Activated naive CD4-positive, alpha-beta T cell treated with Interleukin-2 at 50 U/mL for 16 hours (primary cell): ENCODE data around the gene LRRC28.
A peak's percentile ranks its signal among the peaks of the same experiment; 100 is the strongest.

ENCODE experiments used
- DNase-seq: peaks from one replicate; pipeline ENCODE4 v3.0.0-alpha.2; 2020

Gene LRRC28

GRCh38 chr15:99307735-99308134 is 56.5 kb downstream of the LRRC28 start:
- DNase-seq, result no peak

GRCh38 chr15:99310745-99311144 is 59.5 kb downstream of the LRRC28 start:
- no peak for DNase-seq

DNA sequence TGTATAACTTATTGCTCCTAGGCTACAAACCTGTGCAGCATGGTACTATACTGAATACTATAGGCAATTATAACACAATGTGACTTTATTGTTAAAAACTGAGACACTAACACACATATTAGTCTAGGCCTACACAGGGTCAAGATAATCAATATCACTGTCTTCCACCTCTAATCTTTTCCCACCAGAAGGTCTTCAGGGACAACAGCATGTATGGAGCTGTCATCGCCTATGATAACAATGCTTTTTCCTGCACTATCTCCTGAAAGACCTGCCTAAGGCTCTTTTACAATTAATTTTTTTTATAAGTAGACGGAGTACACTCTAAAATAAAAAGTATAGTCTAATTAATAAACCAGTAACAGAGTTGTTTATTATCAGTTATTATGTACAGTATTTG is 60.9 kb downstream of the LRRC28 start:
- DNase-seq, result no peak

GRCh38 chr15:99312794-99313193 is 61.5 kb downstream of the LRRC28 start:
- no peak for DNase-seq

- DNase-seq, result no peak
These were observed 64.4 kb downstream of the LRRC28 start for GRCh38 chr15:99315636-99316035.

DNA sequence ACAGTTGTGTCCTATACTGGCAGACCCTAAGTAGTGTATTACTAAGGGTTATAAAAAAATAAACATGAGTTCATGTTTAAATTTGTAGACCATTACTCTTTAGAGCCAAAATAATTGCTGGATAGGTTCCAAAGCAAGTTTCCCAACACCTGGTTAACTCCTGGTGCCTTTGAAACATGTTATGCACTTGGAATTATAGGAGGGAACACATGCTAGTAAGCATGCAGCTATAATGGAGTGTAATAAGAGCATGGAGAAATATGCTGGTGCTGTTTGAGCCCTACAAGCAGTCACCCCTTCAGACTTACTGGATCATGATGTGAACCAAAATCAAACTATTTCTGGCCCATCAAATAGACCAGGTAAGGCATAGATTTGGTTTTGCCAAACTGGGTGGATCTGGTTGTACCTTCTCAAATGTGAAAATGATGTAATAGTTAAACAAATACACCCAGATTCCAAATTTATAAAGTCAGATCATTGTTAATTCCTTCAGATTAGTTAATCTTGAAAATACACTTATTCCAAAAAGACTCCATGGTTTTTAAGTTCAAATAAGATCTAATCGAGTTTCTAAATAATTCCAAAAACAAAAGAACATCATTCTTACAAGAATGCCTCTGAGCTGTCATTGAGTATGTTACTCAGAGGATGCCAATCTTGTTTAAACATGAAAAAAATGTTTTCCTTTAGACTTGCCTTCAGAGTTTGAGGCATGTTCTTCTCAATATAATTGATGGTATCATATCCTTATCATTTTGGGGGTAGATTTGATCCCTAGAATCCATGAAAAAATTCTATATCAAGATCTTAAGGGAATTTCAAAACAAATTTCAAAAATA is 69.3 kb downstream of the LRRC28 start:
- no peak for DNase-seq

- no peak for DNase-seq
These were observed 70.2 kb downstream of the LRRC28 start for GRCh38 chr15:99321468-99321867.

- no peak for DNase-seq
These were observed 71.5 kb downstream of the LRRC28 start for GRCh38 chr15:99322643-99323405.

DNA sequence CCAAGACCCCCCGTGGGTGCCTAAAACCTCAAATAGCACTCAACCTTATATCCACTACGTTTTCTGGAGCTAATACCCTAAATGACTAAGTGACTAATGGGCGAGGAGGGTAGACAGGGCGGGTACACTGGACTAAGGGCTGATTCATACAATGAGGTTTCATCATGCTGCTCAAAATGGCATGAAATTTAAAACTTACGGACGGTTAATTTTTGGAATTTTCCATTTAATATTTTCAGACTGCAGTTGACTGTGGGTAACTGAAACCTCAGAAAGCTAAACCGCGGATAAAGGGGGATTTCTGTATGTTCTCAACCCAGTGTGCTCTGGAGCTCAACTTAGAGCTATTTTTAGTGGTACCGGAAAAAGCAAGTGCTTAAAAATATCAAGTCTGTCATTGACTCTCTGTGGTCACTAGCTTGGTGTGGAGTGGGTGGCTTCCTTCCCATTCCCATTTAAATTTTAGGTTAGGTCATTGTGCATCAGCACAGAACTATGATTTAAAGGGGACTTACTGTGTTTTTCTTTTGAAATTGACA is 72.9 kb downstream of the LRRC28 start:
- peak; percentile 4 for DNase-seq

- DNase-seq, result no peak
These were observed 73.4 kb downstream of the LRRC28 start for GRCh38 chr15:99324700-99325099.

- DNase-seq, result no peak
These were observed 75.0 kb downstream of the LRRC28 start for GRCh38 chr15:99326235-99326634.

DNA sequence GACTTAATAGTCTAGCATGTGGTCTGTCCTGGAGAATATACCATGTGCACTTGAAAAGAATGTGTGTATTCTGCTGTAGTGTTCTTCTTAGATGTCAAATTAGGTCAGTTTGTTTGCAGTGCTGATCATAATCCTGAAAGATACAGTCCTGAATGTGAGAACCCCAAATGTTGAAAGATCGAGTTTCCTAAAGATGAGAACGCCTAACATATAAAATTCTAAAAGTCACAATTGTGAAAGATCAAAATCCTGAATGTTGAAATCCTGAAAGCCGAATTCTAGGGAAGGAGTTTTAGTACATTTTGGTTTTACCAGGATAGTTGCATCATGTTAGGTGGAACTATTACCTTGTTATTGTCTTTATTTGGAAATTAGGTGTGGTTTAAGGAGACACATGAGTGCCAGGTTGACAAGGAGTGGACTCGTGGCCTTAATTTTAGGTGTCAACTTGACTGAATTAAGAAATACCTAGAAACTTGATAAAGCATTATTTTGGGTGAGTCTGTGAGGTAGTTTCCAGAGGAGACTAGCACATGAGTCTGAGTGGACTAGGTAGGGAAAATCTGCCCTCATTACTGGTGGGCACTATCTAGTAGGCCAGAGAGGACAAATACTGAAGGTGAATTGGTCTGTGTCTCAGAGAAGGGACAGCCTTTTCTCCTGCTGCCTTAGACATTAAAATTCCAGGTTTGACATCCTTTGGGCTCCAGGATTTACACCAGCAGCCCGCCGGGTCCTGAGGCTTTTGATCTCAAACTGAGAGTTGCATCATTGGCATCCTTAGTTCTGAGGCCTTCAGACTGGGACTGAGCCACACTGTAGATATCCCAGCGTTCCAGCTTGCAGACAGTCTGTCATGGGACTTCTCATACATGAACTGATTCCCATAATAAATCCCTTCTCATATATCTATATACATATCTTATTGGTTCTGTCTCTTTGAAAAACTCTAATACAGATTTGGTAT is 77.1 kb downstream of the LRRC28 start:
- DNase-seq, result no peak

- no peak for DNase-seq
These were observed 80.1 kb downstream of the LRRC28 start for GRCh38 chr15:99331381-99331780.

DNA sequence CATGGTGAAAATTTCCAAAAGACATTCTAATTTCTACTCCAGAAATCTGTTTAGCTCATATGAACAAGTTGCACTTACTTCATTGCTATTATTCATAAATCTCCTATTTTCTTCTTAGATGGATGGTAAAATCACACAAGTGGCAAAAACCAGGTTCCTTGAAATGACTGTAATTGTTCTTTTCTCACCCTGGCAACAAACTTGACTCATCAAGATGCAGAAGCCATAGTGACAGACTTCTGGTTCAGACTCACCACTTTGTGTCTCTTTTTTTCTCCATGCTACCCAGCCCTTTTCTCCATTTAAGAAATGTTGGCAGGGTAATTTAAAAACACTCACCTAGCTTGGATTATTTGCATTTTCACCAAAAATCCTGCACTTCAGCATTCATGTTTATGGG is 82.1 kb downstream of the LRRC28 start:
- DNase-seq, result no peak

DNA sequence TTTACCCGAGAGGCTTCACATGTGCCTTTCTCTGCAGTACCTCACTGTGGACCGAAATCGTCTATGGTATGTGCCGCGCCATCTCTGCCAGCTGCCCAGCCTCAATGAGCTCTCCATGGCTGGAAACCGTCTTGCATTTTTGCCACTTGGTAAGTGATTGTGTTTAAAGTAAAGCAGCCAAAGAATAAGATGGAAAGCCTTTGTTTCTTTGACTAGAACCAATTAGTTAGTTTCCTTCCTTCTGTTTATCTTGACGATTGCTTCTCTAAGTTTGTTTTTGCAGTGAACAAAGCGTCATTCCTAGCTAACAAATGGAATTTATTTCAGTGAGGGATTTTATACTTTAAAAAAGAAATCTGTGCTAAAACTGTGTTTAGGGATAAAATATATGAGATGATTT is 82.7 kb downstream of the LRRC28 start:
- DNase-seq, result no peak

- DNase-seq, result no peak
These were observed 84.2 kb downstream of the LRRC28 start for GRCh38 chr15:99335508-99335907.

DNA sequence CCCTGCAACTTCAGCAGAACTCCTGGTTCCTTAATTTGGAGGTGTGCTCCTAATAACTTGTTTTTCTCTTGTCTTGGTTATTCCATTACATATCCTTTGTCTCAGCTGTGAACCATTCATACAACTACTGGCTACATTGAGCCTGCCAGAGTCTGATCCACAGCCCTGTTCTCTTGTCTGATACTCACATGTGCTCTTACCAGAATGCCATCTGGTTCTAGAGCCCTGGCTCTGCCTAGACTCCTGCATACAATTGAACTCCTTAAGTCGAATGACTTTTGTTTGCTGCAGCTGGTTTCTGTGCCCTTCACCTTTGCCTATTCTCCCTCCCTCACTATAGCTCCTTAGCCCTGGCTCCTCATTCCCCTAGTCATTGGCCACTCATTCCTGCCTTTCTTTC is 85.5 kb downstream of the LRRC28 start:
- no peak for DNase-seq

- no peak for DNase-seq
These were observed 89.1 kb downstream of the LRRC28 start for GRCh38 chr15:99340347-99340746.

GRCh38 chr15:99341786-99342185 is 90.5 kb downstream of the LRRC28 start:
- DNase-seq, result no peak

DNA sequence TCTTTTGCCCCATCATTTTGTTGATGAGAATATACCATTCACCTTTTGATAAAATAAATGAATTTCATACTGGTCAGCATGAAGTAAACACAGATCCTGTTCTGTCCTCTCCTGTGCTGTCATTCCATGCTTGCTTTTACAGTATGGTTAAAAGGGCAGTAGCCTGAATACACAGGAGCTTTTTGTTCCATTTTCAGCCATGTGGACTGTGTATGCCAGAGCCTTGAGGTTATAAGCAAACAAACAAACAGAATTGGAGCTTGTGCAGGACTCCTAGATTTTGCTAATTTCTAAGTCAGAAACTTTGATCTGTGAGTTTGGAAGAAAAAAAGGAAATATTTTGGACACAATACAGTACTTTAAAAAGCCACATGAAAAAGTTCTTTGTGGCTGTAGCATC is 91.9 kb downstream of the LRRC28 start:
- no peak for DNase-seq

DNA sequence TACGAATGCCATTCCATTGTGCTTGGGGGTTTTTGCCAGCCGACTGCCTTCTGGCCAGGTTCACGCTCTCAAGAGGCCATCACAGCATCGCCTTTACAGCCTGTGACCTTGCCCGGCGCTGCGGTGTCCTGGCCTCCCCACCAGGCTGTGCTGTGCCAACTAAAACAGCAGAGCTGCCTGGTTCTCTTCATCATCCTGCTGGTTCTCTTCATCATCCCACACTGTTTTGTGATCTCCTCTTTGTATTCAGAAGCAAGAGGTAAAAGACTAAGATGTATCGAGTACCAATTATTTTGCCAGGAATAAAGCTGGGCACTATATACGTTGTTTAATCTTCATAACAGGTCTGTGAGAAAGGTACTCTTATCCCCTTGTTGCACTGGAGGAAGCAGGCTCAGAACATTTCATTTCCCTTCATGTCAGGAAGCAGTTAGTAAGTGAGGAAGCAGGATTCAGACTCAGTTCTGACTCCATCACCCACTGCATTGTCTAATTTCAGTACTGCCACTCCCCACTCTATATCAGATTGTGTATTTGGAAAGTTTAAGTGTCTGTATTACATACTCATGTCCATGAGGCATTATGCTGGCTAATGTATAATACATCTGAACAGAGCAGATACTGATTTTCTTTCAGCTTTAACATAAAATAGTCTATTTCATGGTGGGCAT is 92.7 kb downstream of the LRRC28 start:
- peak; percentile 36 for DNase-seq

GRCh38 chr15:99344639-99345038 is 93.4 kb downstream of the LRRC28 start:
- no peak for DNase-seq
